Smooth muscle cell (in vitro differentiated cells): ENCODE data around the gene EZH2. TPM values are rescaled to one million over a fixed set of nuclear protein-coding genes. Genes with fewer than 3 reads are reported as not detected.

Experiments used
- DNase-seq: peaks from one replicate; lab custom pipeline; 2025; ENCODE audit not compliant: unreplicated experiment; lab: John Stamatoyannopoulos, UW
- H2AFZ ChIP-seq: fragments of 200-600 bp; sonication (generic); 2 replicates; pipeline ENCODE4 v1.6.0; 2016; ENCODE audit warnings: antibody characterized with exemption, low read depth, mild to moderate bottlenecking
- H3F3A ChIP-seq: fragments of 200-600 bp; sonication (generic); 2 replicates; pipeline ENCODE4 v1.6.0; 2017; ENCODE audit warnings: antibody characterized with exemption, low read depth
- H3K27ac ChIP-seq: fragments of 200-600 bp; sonication (generic); 2 replicates; pipeline ENCODE4 v1.5.1; 2016; ENCODE audit warnings: low read depth, mild to moderate bottlenecking
- H3K27me3 ChIP-seq: fragments of 200-600 bp; sonication (generic); 2 replicates; pipeline ENCODE4 v1.6.1; 2016; ENCODE audit warnings: low read depth, mild to moderate bottlenecking
- H3K36me3 ChIP-seq: fragments of 200-600 bp; sonication (generic); 2 replicates; pipeline ENCODE4 v1.5.1; 2016; ENCODE audit warnings: low read depth
- H3K4me1 ChIP-seq: fragments of 200-600 bp; sonication (generic); 2 replicates; pipeline ENCODE4 v1.5.1; 2016; ENCODE audit warnings: low read depth
- H3K4me2 ChIP-seq: fragments of 200-600 bp; sonication (generic); 2 replicates; pipeline ENCODE4 v1.6.0; 2016; ENCODE audit warnings: mild to moderate bottlenecking
- H3K4me3 ChIP-seq: fragments of 200-600 bp; sonication (generic); 2 replicates; pipeline ENCODE4 v1.5.1; 2016; ENCODE audit warnings: mild to moderate bottlenecking
- H3K79me2 ChIP-seq: fragments of 200-600 bp; sonication (generic); 2 replicates; pipeline ENCODE4 v1.6.0; 2016; ENCODE audit warnings: low read depth, mild to moderate bottlenecking
- H3K9ac ChIP-seq: fragments of 200-600 bp; sonication (generic); 2 replicates; pipeline ENCODE4 v1.6.0; 2016; ENCODE audit warnings: low read depth
- H3K9me3 ChIP-seq: fragments of 200-600 bp; sonication (generic); replicated peaks from 2 replicates; pipeline ENCODE4 v1.5.1; 2016; ENCODE audit warnings: low read depth
- H4K20me1 ChIP-seq: fragments of 200-600 bp; sonication (generic); 2 replicates; pipeline ENCODE4 v1.6.0; 2016; ENCODE audit warnings: low read depth
- CTCF ChIP-seq: fragments of 200-600 bp; sonication (generic); IDR thresholded peaks from 2 replicates; pipeline ENCODE4 v1.5.1; 2017; ENCODE audit warnings: borderline replicate concordance, mild to moderate bottlenecking, antibody characterized with exemption; ENCODE audit not compliant: insufficient read depth, poor library complexity, severe bottlenecking
- WGBS: methylation state at CpG from one replicate; pipeline ENCODE4 v1.1.7; 2016; ENCODE audit warnings: low lambda C conversion rate; 5-methylcytosine and 5-hydroxymethylcytosine counted together
- polyA plus RNA-seq: library from polyadenylated mRNA; unstranded; fragments of >200 nt; fragmentation: Nextera tagmentation; extraction: Ambion mirVana; gene quantifications from 2 replicates; pipeline ENCODE4 v1.2.1, GENCODE V29; 2016
- total RNA-seq: library from RNA; depleted of rRNA; stranded (reverse); fragments of >200 nt; gene quantifications from 2 replicates; pipeline ENCODE4 v1.2.3, GENCODE V29; 2014

Gene EZH2
- total and polyA plus RNA-seq, 2 experiments from 2014 or later: 12.0 to 20.5 TPM

GRCh38 chr7:148871030-148871429, 13.1 kb downstream of the EZH2 start:
- peaks cover 42% of the 10 kb centered on the region for H4K20me1 ChIP-seq
- no peak overlapping the region for H3K4me2 ChIP-seq
- H3K79me2 ChIP-seq: peaks cover 97% of the 10 kb centered on the region
- no peak for TF ChIP-seq CTCF
- DNase-seq: no peak
- no peak overlapping the region for H3K27ac ChIP-seq
- H3K4me1 ChIP-seq: no peaks in the 10 kb centered on the region
- H3K9ac ChIP-seq: no peak overlapping the region
- H3K9me3 ChIP-seq: no peaks in the 10 kb centered on the region
- H3K27me3 ChIP-seq: no peaks in the 10 kb centered on the region
- H2AFZ ChIP-seq: no peak overlapping the region
- 97% methylated on average over 3 of the region's 3 CpGs for WGBS
- H3K4me3 ChIP-seq: no peak overlapping the region
- H3K36me3 ChIP-seq: no peaks in the 10 kb centered on the region
- H3F3A ChIP-seq: no peaks in the 10 kb centered on the region

DNA sequence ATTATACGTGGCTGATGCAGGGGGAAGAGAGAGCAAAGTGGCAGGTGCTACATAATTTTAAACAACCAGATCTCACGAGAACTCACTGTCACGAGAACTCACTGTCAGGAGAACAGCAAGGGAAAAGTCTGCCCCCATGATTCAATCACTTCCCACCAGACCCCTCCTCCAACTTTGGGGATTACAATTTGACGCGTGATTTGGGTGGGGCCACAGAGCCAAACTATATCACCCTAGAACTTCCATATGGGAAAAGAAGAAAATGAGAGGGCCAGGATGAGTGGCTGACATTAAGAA, 15.8 kb downstream of the EZH2 start:
- Histone ChIP-seq H4K20me1 (peaks cover 53% of the 10 kb centered on the region), H3F3A (no peaks in the 10 kb centered on the region), H3K4me3 (no peak overlapping the region), H3K79me2 (peaks cover 89% of the 10 kb centered on the region), H3K27me3 (no peaks in the 10 kb centered on the region), H3K9me3 (no peaks in the 10 kb centered on the region), H3K27ac (no peak overlapping the region), H3K4me2 (no peak overlapping the region), H2AFZ (no peak overlapping the region), H3K36me3 (no peaks in the 10 kb centered on the region), H3K9ac (no peak overlapping the region), H3K4me1 (no peaks in the 10 kb centered on the region)
- no peak for TF ChIP-seq CTCF
- 75% methylated on average over 5 of the region's 5 CpGs for WGBS
- DNase-seq: no peak

DNA sequence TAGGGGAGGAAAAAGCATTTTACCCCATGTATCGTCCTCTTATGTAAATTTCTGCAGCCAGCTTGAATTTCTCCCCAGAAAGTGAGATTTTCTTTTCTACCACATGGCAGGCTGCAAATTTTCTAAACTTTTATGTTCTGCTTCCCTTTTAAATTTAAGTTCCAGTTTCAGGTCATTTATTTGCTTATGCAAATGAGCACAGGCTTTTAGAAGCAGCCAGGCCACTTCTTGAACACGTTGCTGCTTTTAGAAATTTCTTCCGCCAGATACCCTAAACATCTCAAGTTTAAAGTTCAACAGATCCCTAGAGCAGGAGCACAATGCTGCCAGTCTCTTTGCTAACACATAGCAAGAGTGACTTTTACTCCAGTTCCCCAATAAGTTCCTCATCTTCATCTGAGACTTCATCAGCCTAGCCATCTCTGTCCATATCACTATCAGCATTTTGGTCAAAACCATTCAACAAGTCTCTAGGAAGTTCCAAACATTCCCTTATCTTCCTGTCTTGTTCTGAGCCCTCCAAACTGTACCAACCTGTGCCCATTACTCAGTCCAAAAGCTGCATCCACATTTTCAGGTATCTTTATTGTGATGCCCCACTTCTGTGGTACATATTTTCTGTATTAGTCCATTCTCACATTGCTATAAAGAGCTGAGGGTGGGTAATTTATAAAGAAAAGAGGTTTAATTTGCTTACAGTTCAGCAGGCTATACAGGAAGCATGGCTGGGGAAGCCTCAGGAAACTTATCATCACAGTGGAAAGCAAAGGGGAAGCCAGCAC, 16.3 kb downstream of the EZH2 start:
- Histone ChIP-seq H4K20me1 (peaks cover 56% of the 10 kb centered on the region), H3K27ac (no peak overlapping the region), H3K4me1 (no peaks in the 10 kb centered on the region), H3K9ac (no peak overlapping the region), H3F3A (no peaks in the 10 kb centered on the region), H3K36me3 (no peaks in the 10 kb centered on the region), H3K4me3 (no peak overlapping the region), H2AFZ (no peak overlapping the region), H3K9me3 (no peaks in the 10 kb centered on the region), H3K27me3 (no peaks in the 10 kb centered on the region), H3K4me2 (no peak overlapping the region), H3K79me2 (peaks cover 91% of the 10 kb centered on the region)
- TF ChIP-seq CTCF: no peak
- no peak for DNase-seq
- 93% methylated on average over 3 of the region's 3 CpGs for WGBS

DNA sequence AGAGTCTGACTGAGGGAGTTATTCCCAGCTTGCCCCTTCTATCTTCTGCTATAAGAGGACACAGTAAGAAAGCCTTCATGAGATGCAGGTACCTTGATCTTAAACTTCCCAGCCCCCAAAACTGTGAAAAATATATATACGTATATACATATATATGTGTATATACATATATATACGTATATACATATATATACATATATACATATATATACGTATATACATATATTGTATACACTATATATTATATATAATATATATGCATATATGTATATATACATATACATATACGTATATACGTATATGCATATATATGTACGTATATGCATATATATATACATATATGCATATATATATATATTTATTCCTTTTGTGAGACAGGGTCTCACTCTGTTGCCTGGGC, 17.7 kb downstream of the EZH2 start:
- no peaks in the 10 kb centered on the region for H3K4me1 ChIP-seq
- 89% methylated on average over 6 of the region's 6 CpGs for WGBS
- no peak overlapping the region for H3K4me3 ChIP-seq
- H3K27me3 ChIP-seq: no peaks in the 10 kb centered on the region
- DNase-seq: no peak
- H3K36me3 ChIP-seq: no peaks in the 10 kb centered on the region
- no peak for TF ChIP-seq CTCF
- H3K9ac ChIP-seq: no peak overlapping the region
- H4K20me1 ChIP-seq: peaks cover 52% of the 10 kb centered on the region
- no peaks in the 10 kb centered on the region for H3K9me3 ChIP-seq
- no peak overlapping the region for H2AFZ ChIP-seq
- peaks cover 91% of the 10 kb centered on the region for H3K79me2 ChIP-seq
- H3F3A ChIP-seq: no peaks in the 10 kb centered on the region
- no peak overlapping the region for H3K4me2 ChIP-seq
- H3K27ac ChIP-seq: no peak overlapping the region
